Hepatocyte (in vitro differentiated cells): ENCODE measurements around the gene URGCP. TPM values are rescaled to one million over a fixed set of nuclear protein-coding genes. Genes with fewer than 3 reads are reported as not detected.
A peak's percentile ranks its signal among the peaks of the same experiment; 100 is the strongest.

Experiments
- DNase-seq: peaks from one replicate; pipeline ENCODE4 v3.0.0-alpha.2; 2016; ENCODE audit warnings: low spot score
- H2AFZ ChIP-seq: fragments of 200-600 bp; sonication (generic); 2 replicates; pipeline ENCODE4 v1.6.0; 2016; ENCODE audit warnings: antibody characterized with exemption, mild to moderate bottlenecking
- H3K27ac ChIP-seq: fragments of 200-600 bp; sonication (generic); 2 replicates; pipeline ENCODE4 v1.5.1; 2016; ENCODE audit warnings: mild to moderate bottlenecking
- H3K27me3 ChIP-seq: fragments of 200-600 bp; sonication (generic); 2 replicates; pipeline ENCODE4 v1.6.1; 2016
- H3K36me3 ChIP-seq: fragments of 200-600 bp; sonication (generic); replicated peaks from 2 replicates; pipeline ENCODE4 v1.5.1; 2016; ENCODE audit warnings: low read depth; ENCODE audit not compliant: insufficient read depth
- H3K4me1 ChIP-seq: fragments of 200-600 bp; sonication (generic); 2 replicates; pipeline ENCODE4 v1.5.1; 2016; ENCODE audit warnings: mild to moderate bottlenecking, moderate library complexity; ENCODE audit not compliant: insufficient read depth
- H3K4me2 ChIP-seq: fragments of 200-600 bp; sonication (generic); 2 replicates; pipeline ENCODE4 v1.6.0; 2016
- H3K4me3 ChIP-seq: fragments of 200-600 bp; sonication (generic); 2 replicates; pipeline ENCODE4 v1.5.1; 2016; ENCODE audit warnings: mild to moderate bottlenecking
- H3K79me2 ChIP-seq: fragments of 200-600 bp; sonication (generic); 2 replicates; pipeline ENCODE4 v1.6.0; 2017; ENCODE audit warnings: mild to moderate bottlenecking
- H3K9me2 ChIP-seq: fragments of 200-600 bp; sonication (generic); replicated peaks from 2 replicates; pipeline ENCODE4 v1.6.0; 2017; ENCODE audit warnings: mild to moderate bottlenecking; ENCODE audit not compliant: insufficient read depth
- H3K9me3 ChIP-seq: fragments of 200-600 bp; sonication (generic); 2 replicates; pipeline ENCODE4 v1.5.1; 2016; ENCODE audit warnings: low read depth, mild to moderate bottlenecking
- H4K20me1 ChIP-seq: fragments of 200-600 bp; sonication (generic); 2 replicates; pipeline ENCODE4 v1.6.0; 2016; ENCODE audit warnings: mild to moderate bottlenecking; ENCODE audit not compliant: insufficient read depth, poor library complexity, severe bottlenecking
- CTCF ChIP-seq: fragments of 200-600 bp; sonication (generic); IDR thresholded peaks from 2 replicates; pipeline ENCODE4 v1.5.1; 2016; ENCODE audit warnings: antibody characterized with exemption, mild to moderate bottlenecking; ENCODE audit not compliant: poor library complexity
- EZH2 ChIP-seq: fragments of 200-600 bp; sonication (generic); IDR thresholded peaks from 2 replicates; pipeline ENCODE4 v1.6.1; 2016; ENCODE audit warnings: antibody characterized with exemption, mild to moderate bottlenecking, borderline replicate concordance
- EZH2phosphoT487 ChIP-seq: fragments of 200-600 bp; sonication (generic); IDR thresholded peaks from one replicate; pipeline ENCODE4 v1.6.1; 2018; ENCODE audit warnings: antibody characterized with exemption, mild to moderate bottlenecking, low read depth, moderate library complexity; ENCODE audit not compliant: unreplicated experiment, severe bottlenecking
- WGBS: methylation state at CpG from one replicate; pipeline ENCODE4 v1.1.6; 2016; ENCODE audit warnings: low lambda C conversion rate; ENCODE audit errors: missing lambda C conversion rate; 5-methylcytosine and 5-hydroxymethylcytosine counted together
- polyA plus RNA-seq: library from polyadenylated mRNA; unstranded; fragments of >200 nt; fragmentation: Nextera tagmentation; extraction: Ambion mirVana; gene quantifications from 2 replicates; pipeline ENCODE4 v1.2.1, GENCODE V29; 2016
- total RNA-seq: library from RNA; depleted of rRNA; stranded (reverse); fragments of >200 nt; gene quantifications from 2 replicates; pipeline ENCODE4 v1.2.3, GENCODE V29; 2014

URGCP gene
- total and polyA plus RNA-seq, 2 experiments from 2014 or later, result 28.7 to 31.9 TPM

GRCh38 chr7:43943417-43944187 is 37.2 kb upstream of the URGCP start:
- no peak overlapping the region for H3K4me3 ChIP-seq
- WGBS, result 85% methylated on average over 13 of the region's 13 CpGs
- no peaks in the 10 kb centered on the region for H3K9me3 ChIP-seq
- H3K79me2 ChIP-seq, result no peaks in the 10 kb centered on the region
- H3K27ac ChIP-seq, result no peak overlapping the region
- H2AFZ ChIP-seq, result no peak overlapping the region
- H3K4me1 ChIP-seq, result peaks cover 9% of the 10 kb centered on the region
- H3K27me3 ChIP-seq, result no peaks in the 10 kb centered on the region
- peak; percentile 26 for DNase-seq
- TF ChIP-seq CTCF, result no peak
- no peaks in the 10 kb centered on the region for H3K36me3 ChIP-seq
- H3K4me2 ChIP-seq, result no peak overlapping the region
- no peaks in the 10 kb centered on the region for H3K9me2 ChIP-seq
- H4K20me1 ChIP-seq, result no peaks in the 10 kb centered on the region

DNA sequence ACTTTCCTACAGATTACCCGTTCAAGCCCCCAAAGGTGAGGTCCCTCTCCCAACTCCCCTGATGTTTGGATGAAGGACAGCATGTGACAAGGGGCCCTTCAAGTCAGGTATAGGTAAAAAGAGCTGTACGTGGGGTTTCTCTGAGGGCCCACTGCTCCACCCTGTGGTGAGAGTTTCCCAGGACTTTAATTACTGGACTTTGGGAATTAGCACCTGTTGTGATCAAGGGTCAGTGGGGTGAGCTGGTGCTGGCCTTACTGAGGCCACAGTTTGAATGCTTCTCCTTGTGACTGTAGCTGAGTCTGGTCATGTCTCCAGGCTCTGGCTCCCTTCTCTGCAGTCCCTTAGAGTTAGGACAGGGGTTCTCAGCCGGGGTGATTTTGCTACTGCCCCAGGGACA is 36.6 kb upstream of the URGCP start:
- no peaks in the 10 kb centered on the region for H4K20me1 ChIP-seq
- peak; percentile 29 for DNase-seq
- H3K27ac ChIP-seq, result no peak overlapping the region
- no peak overlapping the region for H2AFZ ChIP-seq
- no peaks in the 10 kb centered on the region for H3K36me3 ChIP-seq
- TF ChIP-seq CTCF (peak; percentile 26), EZH2 (no peak), EZH2phosphoT487 (no peak)
- H3K9me3 ChIP-seq, result no peaks in the 10 kb centered on the region
- H3K27me3 ChIP-seq, result no peaks in the 10 kb centered on the region
- no peak overlapping the region for H3K4me3 ChIP-seq
- H3K9me2 ChIP-seq, result no peaks in the 10 kb centered on the region
- 61% methylated on average over 3 of the region's 3 CpGs for WGBS
- H3K4me2 ChIP-seq, result no peak overlapping the region
- H3K79me2 ChIP-seq, result no peaks in the 10 kb centered on the region
- H3K4me1 ChIP-seq, result peaks cover 9% of the 10 kb centered on the region

GRCh38 chr7:43942250-43942649 is 35.9 kb upstream of the URGCP start:
- Histone ChIP-seq H2AFZ (no peak overlapping the region), H3K4me3 (no peak overlapping the region), H3K27me3 (no peaks in the 10 kb centered on the region), H3K4me2 (no peak overlapping the region), H3K9me3 (no peaks in the 10 kb centered on the region), H4K20me1 (no peaks in the 10 kb centered on the region), H3K9me2 (no peaks in the 10 kb centered on the region), H3K36me3 (no peaks in the 10 kb centered on the region), H3K79me2 (no peaks in the 10 kb centered on the region), H3K27ac (no peak overlapping the region), H3K4me1 (peaks cover 9% of the 10 kb centered on the region)
- TF ChIP-seq CTCF (no peak), EZH2 (no peak), EZH2phosphoT487 (no peak)
- DNase-seq, result no peak
- 74% methylated on average over 3 of the region's 3 CpGs for WGBS
